HEK293 (cell line): ENCODE measurements around the gene SGIP1.

ENCODE experiments used
- CTCF ChIA-PET: fragments of 350-600 bp; formaldehyde crosslinking; extraction: SDS; loops from one replicate; lab custom pipeline; 2021; ENCODE audit warnings: antibody characterized with exemption; lab: Yijun Ruan, JAX
- POLR2A ChIA-PET: fragments of 300-600 bp; formaldehyde crosslinking; extraction: SDS; loops from one replicate; lab custom pipeline; 2020; ENCODE audit warnings: antibody characterized with exemption, inconsistent platforms; lab: Yijun Ruan, JAX
- H3K27ac ChIP-seq: fragments of 200-500 bp; sonication (Bioruptor generic); 2 replicates; pipeline ENCODE4 v1.5.1; 2014; ENCODE audit warnings: low read depth, low read length, control low read depth, inconsistent platforms; ENCODE audit errors: extremely low read depth
- H3K36me3 ChIP-seq, 2 experiments: fragments of 200-500 bp in 1 of 2; sonication (Bioruptor generic) in 1 of 2; 1 replicate in 1 of 2; 2 replicates in 1 of 2; pipeline ENCODE4 v1.5.1; 2014 to 2017; ENCODE audit warnings: inconsistent platforms in 2 of 2, low read length in 2 of 2; ENCODE audit not compliant: control insufficient read depth in 2 of 2, insufficient read depth in 1 of 2
- H3K4me1 ChIP-seq: fragments of 200-500 bp; sonication (Bioruptor generic); 2 replicates; pipeline ENCODE4 v1.5.1; 2014; ENCODE audit warnings: mild to moderate bottlenecking, low read length, inconsistent platforms; ENCODE audit not compliant: control insufficient read depth, insufficient read depth
- H3K4me3 ChIP-seq: 2 replicates; pipeline ENCODE4 v1.5.1; 2011; ENCODE audit warnings: low read depth, mild to moderate bottlenecking, control low read depth, low read length, moderate library complexity
- H3K9me3 ChIP-seq: fragments of 200-500 bp; sonication (Bioruptor generic); 2 replicates; pipeline ENCODE4 v1.5.1; 2014; ENCODE audit warnings: low read depth, low read length, inconsistent platforms; ENCODE audit not compliant: control insufficient read depth, insufficient read depth
- HIC1 ChIP-seq: fragments of 450-650 bp; formaldehyde crosslinking; IDR thresholded peaks from 2 replicates; pipeline ENCODE4 v1.5.1; 2016; ENCODE audit warnings: missing biosample characterization, missing genetic modification characterization
- KLF8 ChIP-seq: fragments of 450-650 bp; formaldehyde crosslinking; IDR thresholded peaks from 2 replicates; pipeline ENCODE4 v1.5.1; 2016; ENCODE audit warnings: missing biosample characterization, missing genetic modification characterization
- SCRT1 ChIP-seq: fragments of 450-650 bp; formaldehyde crosslinking; IDR thresholded peaks from 2 replicates; pipeline ENCODE4 v1.5.1; 2016; ENCODE audit warnings: missing biosample characterization, missing genetic modification characterization, borderline replicate concordance
- SETDB1 ChIP-seq: IDR thresholded peaks from one replicate; pipeline ENCODE4 v1.6.1; 2017; ENCODE audit warnings: mild to moderate bottlenecking, low read length, moderate library complexity, mixed read lengths; ENCODE audit not compliant: insufficient read length
- ZBTB17 ChIP-seq: fragments of 450-650 bp; formaldehyde crosslinking; IDR thresholded peaks from 2 replicates; pipeline ENCODE4 v1.5.1; 2016; ENCODE audit warnings: missing biosample characterization, missing genetic modification characterization
- ZFP37 ChIP-seq: fragments of 450-650 bp; formaldehyde crosslinking; IDR thresholded peaks from 2 replicates; pipeline ENCODE4 v1.5.1; 2016; ENCODE audit warnings: missing biosample characterization, missing genetic modification characterization
- ZNF112 ChIP-seq: fragments of 450-650 bp; formaldehyde crosslinking; IDR thresholded peaks from 2 replicates; pipeline ENCODE4 v1.5.0; 2017; ENCODE audit warnings: missing biosample characterization, missing genetic modification characterization
- ZNF221 ChIP-seq: fragments of 450-650 bp; formaldehyde crosslinking; IDR thresholded peaks from 2 replicates; pipeline ENCODE4 v1.5.1; 2017; ENCODE audit warnings: missing biosample characterization, missing genetic modification characterization, borderline replicate concordance
- ZNF274 ChIP-seq, 2 experiments: fragments of 200-500 bp in 1 of 2; fragments of 450-650 bp in 1 of 2; sonication (Bioruptor generic) in 1 of 2; formaldehyde crosslinking in 1 of 2; IDR thresholded peaks; 2 replicates each; pipeline versions ENCODE4 v1.5.1 to v1.6.1; 2014 to 2016; ENCODE audit warnings: borderline replicate concordance in 1 of 2, inconsistent platforms in 1 of 2, low read length in 1 of 2, missing biosample characterization in 1 of 2, missing genetic modification characterization in 1 of 2
- ZNF394 ChIP-seq: fragments of 450-650 bp; formaldehyde crosslinking; IDR thresholded peaks from 2 replicates; pipeline ENCODE4 v1.5.1; 2016; ENCODE audit warnings: missing biosample characterization, missing genetic modification characterization, mild to moderate bottlenecking, moderate library complexity, borderline replicate concordance
- ZNF398 ChIP-seq: fragments of 450-650 bp; formaldehyde crosslinking; IDR thresholded peaks from 2 replicates; pipeline ENCODE4 v1.5.1; 2017; ENCODE audit warnings: missing biosample characterization, missing genetic modification characterization
- ZNF404 ChIP-seq: fragments of 450-650 bp; formaldehyde crosslinking; IDR thresholded peaks from 2 replicates; pipeline ENCODE4 v1.5.1; 2017; ENCODE audit warnings: missing biosample characterization, missing genetic modification characterization
- ZNF571 ChIP-seq: fragments of 450-650 bp; formaldehyde crosslinking; IDR thresholded peaks from 2 replicates; pipeline ENCODE4 v1.5.0; 2017; ENCODE audit warnings: missing biosample characterization, missing genetic modification characterization
- ZNF629 ChIP-seq: fragments of 450-650 bp; formaldehyde crosslinking; IDR thresholded peaks from 2 replicates; pipeline ENCODE4 v1.5.1; 2017; ENCODE audit warnings: missing biosample characterization, missing genetic modification characterization
- ZNF664 ChIP-seq: fragments of 450-650 bp; formaldehyde crosslinking; IDR thresholded peaks from 2 replicates; pipeline ENCODE4 v1.5.1; 2016; ENCODE audit warnings: missing biosample characterization, missing genetic modification characterization
- ZSCAN4 ChIP-seq: fragments of 450-650 bp; formaldehyde crosslinking; IDR thresholded peaks from 2 replicates; pipeline ENCODE4 v1.5.1; 2017; ENCODE audit warnings: missing biosample characterization, missing genetic modification characterization
- ZXDB ChIP-seq: fragments of 450-650 bp; formaldehyde crosslinking; IDR thresholded peaks from 2 replicates; pipeline ENCODE4 v1.5.1; 2016; ENCODE audit warnings: missing biosample characterization, missing genetic modification characterization
- TF ChIP-seq, protein P1 (sequence below): fragments of 450-650 bp; formaldehyde crosslinking; IDR thresholded peaks from 2 replicates; pipeline ENCODE4 v1.5.1; 2016; ENCODE audit warnings: missing biosample characterization, missing genetic modification characterization
- TF ChIP-seq, protein P2 (sequence below): fragments of 450-650 bp; formaldehyde crosslinking; IDR thresholded peaks from 2 replicates; pipeline ENCODE4 v1.5.1; 2016; ENCODE audit warnings: missing biosample characterization, missing genetic modification characterization
- TF ChIP-seq, protein P3 (sequence below): fragments of 450-650 bp; formaldehyde crosslinking; IDR thresholded peaks from 2 replicates; pipeline ENCODE4 v1.5.1; 2017; ENCODE audit warnings: missing biosample characterization, missing genetic modification characterization

SGIP1 gene

DNA sequence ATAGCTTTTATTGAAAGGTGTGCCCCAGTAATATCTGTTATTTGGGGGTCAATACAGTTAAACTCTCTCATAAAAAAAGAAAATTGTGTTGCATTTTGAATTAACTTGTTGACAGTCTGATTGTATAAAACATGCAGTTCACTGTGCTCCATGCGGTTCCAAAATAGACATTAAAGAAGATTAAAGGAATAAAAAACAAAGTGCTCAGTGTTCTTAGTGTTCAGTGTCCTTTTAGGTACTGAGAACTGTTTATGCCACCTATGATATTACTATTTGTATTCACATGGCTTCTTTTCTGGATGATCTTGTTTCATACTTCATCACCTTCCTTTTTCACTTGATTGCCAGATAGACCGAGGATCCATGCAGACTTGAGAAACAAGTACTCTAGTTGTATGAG, 15.3 kb upstream of the SGIP1 start (continued):
- TF ChIP-seq, protein P1, sequence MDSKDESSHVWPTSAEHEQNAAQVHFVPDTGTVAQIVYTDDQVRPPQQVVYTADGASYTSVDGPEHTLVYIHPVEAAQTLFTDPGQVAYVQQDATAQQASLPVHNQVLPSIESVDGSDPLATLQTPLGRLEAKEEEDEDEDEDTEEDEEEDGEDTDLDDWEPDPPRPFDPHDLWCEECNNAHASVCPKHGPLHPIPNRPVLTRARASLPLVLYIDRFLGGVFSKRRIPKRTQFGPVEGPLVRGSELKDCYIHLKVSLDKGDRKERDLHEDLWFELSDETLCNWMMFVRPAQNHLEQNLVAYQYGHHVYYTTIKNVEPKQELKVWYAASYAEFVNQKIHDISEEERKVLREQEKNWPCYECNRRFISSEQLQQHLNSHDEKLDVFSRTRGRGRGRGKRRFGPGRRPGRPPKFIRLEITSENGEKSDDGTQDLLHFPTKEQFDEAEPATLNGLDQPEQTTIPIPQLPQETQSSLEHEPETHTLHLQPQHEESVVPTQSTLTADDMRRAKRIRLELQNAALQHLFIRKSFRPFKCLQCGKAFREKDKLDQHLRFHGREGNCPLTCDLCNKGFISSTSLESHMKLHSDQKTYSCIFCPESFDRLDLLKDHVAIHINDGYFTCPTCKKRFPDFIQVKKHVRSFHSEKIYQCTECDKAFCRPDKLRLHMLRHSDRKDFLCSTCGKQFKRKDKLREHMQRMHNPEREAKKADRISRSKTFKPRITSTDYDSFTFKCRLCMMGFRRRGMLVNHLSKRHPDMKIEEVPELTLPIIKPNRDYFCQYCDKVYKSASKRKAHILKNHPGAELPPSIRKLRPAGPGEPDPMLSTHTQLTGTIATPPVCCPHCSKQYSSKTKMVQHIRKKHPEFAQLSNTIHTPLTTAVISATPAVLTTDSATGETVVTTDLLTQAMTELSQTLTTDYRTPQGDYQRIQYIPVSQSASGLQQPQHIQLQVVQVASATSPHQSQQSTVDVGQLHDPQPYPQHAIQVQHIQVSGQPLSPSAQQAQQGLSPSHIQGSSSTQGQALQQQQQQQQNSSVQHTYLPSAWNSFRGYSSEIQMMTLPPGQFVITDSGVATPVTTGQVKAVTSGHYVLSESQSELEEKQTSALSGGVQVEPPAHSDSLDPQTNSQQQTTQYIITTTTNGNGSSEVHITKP (tag by site-specific recombination), result no peak
- TF ChIP-seq KLF8 (tag by site-specific recombination) (no peak), ZNF221 (tag by site-specific recombination) (no peak), ZNF394 (tag by site-specific recombination) (no peak), ZFP37 (tag by site-specific recombination) (no peak), SCRT1 (tag by site-specific recombination) (no peak)
- TF ChIP-seq, protein P2, sequence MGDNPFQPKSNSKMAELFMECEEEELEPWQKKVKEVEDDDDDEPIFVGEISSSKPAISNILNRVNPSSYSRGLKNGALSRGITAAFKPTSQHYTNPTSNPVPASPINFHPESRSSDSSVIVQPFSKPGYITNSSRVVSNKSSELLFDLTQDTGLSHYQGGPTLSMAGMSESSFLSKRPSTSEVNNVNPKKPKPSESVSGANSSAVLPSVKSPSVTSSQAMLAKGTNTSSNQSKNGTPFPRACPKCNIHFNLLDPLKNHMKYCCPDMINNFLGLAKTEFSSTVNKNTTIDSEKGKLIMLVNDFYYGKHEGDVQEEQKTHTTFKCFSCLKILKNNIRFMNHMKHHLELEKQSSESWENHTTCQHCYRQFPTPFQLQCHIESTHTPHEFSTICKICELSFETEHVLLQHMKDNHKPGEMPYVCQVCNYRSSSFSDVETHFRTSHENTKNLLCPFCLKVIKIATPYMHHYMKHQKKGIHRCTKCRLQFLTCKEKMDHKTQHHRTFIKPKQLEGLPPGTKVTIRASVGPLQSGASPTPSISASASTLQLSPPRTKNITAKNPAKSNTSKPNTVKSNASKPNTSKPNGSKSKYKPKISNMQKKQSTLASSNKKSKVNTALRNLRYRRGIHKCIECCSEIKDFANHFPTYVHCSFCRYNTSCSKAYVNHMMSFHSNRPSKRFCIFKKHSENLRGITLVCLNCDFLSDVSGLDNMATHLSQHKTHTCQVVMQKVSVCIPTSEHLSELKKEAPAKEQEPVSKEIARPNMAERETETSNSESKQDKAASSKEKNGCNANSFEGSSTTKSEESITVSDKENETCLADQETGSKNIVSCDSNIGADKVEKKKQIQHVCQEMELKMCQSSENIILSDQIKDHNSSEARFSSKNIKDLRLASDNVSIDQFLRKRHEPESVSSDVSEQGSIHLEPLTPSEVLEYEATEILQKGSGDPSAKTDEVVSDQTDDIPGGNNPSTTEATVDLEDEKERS (tag by site-specific recombination), result no peak
- TF ChIP-seq, all 188 proteins: peak for 0

DNA sequence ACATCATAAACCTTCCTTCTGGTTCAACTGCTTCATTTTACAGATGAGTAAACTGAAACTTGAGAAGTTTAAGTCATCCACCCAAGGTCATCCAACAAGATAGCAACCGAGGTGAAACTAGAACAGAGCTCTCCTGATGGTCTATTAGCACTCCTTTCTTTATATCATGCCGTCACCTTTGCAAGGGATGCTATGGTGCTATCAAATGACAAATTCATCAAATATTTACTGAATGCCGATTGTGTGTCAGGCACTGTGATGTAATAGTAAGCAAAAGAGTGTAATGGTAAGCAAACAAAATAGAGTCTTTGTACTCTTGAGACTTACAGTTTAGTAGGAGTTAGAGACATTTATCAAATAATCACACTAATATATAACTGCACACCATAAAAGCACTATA, 14.0 kb upstream of the SGIP1 start:
- Histone ChIP-seq H3K36me3 (no peaks in the 10 kb centered on the region), H3K4me3 (no peak overlapping the region), H3K4me1 (no peaks in the 10 kb centered on the region; the same call in 1 of the 2 replicates), H3K27ac (no peak overlapping the region), H3K9me3 (no peaks in the 10 kb centered on the region)
- ChIA-PET CTCF (interaction anchor here (2.5 kb wide), 1 partner anchor 16 kb away, joined by 11 read pairs; no protein-coding TSS in a partner anchor), POLR2A (no interaction called here)
- TF ChIP-seq ZBTB17, result peak; percentile 76
- no peak for TF ChIP-seq ZXDB (tag by site-specific recombination)
- TF ChIP-seq, protein P3, sequence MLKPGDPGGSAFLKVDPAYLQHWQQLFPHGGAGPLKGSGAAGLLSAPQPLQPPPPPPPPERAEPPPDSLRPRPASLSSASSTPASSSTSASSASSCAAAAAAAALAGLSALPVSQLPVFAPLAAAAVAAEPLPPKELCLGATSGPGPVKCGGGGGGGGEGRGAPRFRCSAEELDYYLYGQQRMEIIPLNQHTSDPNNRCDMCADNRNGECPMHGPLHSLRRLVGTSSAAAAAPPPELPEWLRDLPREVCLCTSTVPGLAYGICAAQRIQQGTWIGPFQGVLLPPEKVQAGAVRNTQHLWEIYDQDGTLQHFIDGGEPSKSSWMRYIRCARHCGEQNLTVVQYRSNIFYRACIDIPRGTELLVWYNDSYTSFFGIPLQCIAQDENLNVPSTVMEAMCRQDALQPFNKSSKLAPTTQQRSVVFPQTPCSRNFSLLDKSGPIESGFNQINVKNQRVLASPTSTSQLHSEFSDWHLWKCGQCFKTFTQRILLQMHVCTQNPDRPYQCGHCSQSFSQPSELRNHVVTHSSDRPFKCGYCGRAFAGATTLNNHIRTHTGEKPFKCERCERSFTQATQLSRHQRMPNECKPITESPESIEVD (tag by site-specific recombination), result 0 out of 2 replicates have a peak, but pooled peaks have one; percentile 6
- TF ChIP-seq SETDB1, result peak; percentile 28
- no peak for TF ChIP-seq ZNF571 (tag by site-specific recombination)
- no peak for TF ChIP-seq ZNF274 (IDR thresholded peaks at IDR 0.05; ENCODE audit: low read length)
- no peak for TF ChIP-seq ZNF274 (tag by site-specific recombination; IDR thresholded peaks at IDR 0.05; ENCODE audit: borderline replicate concordance)
- peak; percentile 68 for TF ChIP-seq ZNF629 (tag by site-specific recombination)
- peak; percentile 87 for TF ChIP-seq HIC1 (tag by site-specific recombination)
- 0 out of 2 replicates have a peak, but pooled peaks have one; percentile 15 for TF ChIP-seq ZNF398 (tag by site-specific recombination)
- TF ChIP-seq ZNF664, result 0 out of 2 replicates have a peak, but pooled peaks have one; percentile 44
- TF ChIP-seq ZSCAN4 (tag by site-specific recombination), result no peak
- peak; percentile 40; the same call in 1 of the 2 replicates for TF ChIP-seq KLF8 (tag by site-specific recombination)
- TF ChIP-seq ZNF112 (tag by site-specific recombination), result no peak
- TF ChIP-seq ZNF404 (tag by site-specific recombination), result no peak
